ENCODE results near the gene SLC29A3.

SLC29A3 gene

DNA sequence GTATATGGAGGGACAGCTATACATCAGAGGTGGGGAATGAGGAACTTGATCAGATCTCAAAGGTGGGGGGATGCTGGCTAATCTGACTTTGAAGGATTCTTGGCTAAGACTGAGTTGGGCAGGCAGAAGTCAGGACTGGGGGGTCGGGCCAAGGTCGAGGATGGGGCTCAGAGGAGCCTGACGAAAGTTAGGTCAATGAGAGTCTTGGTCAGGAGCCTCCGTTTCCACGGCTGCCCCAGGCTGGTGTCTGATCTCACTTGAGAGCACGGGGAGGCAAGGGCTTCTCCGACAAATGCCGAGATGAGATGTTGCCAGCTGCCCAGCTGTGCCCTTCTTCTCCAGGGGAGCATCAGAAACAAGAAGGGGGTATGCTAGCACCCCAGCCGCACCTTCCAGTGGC, 5.7 kb downstream of the SLC29A3 start:
- DNase-seq (ENCODE audit: low read depth): no peak

DNA sequence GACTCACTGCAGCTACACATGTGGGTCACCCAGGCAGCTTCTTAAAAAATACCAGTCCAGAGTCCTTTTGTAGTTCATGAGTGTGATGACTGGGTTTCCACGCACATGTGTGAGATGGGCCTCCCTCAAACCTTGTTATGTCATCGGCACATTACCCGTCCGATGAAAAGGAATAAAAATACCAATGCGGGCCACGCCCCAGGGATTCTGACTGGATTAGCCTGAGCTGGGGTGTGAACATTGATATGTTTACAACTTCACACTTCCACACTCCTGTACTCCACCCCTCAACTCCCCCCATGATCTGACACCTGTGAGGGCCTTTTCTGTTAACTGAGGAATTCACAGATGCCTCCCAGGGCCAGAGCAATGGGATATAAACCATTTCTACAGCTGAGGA, 6.2 kb downstream of the SLC29A3 start:
- no peak for DNase-seq (ENCODE audit: low read depth)

DNA sequence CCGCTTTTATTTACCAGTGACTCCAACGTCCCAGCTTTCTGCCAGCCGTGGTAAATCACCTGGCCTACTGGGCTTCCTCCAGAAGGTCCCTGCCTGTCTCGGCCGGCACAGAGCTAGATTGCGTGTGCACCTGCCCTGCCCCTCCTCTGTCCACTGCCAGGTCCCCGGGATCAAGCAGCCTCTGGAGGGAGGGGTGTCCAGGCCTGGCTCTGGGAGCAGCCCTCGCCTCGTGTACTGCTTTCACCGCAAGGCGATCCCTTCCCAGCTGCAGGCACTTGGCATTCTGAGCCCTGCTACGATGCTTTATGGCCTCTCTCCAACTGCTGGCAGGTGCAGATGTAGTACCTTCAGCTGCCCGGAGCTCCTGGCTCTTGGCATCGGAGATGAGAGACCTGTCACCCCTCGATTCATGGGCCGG, 7.4 kb downstream of the SLC29A3 start:
- DNase-seq (ENCODE audit: low read depth): no peak

DNA sequence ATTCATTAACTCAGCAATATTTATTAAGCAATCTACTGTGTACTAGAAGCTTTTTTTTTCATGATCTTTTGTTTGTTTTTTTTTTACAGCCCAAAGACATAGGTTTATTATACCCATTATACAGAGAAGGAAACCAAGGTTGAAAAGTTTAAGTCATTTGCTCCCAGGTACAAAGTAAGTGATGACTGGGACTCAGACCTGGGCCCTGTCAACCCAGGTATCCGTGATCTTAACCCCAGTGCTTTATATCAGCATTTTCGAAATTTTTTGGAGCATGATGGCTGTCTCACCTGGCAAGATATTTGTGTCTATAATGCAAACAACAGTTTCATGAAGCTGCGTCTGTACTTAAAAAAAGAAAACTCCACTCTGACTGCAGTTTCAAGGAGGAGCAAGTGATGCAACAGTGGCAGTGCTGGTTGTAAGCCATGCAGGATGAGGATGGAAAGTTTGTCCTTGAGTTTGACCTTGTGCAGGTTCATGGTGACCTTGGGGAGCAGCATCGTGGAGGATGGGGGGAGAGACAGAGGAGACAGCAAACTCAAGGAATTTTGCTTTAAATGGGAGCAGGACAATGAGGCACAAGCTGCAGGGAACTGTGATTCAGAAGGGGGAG, 11.8 kb downstream of the SLC29A3 start:
- no peak for DNase-seq (ENCODE audit: low read depth)

DNA sequence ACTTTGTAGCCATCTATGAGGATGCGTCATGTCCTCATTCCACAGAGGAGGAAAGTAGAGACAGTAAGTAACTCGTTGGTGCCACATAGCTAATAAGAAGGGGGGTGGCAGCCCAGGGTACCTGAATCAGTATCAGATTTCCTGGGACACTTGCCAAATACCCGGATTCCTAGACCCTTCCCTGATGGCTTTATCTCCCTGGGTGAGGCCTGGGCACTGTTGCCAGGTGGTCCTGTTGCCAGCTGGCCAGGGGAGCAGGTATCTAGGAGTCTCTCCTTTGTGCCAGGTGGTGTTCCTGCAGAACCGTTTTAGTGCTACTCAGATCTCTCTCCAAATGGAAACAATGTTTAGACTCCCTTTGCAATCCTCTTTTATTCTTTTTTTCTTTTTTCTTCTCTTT, 12.7 kb downstream of the SLC29A3 start:
- DNase-seq (ENCODE audit: low read depth): no peak

DNA sequence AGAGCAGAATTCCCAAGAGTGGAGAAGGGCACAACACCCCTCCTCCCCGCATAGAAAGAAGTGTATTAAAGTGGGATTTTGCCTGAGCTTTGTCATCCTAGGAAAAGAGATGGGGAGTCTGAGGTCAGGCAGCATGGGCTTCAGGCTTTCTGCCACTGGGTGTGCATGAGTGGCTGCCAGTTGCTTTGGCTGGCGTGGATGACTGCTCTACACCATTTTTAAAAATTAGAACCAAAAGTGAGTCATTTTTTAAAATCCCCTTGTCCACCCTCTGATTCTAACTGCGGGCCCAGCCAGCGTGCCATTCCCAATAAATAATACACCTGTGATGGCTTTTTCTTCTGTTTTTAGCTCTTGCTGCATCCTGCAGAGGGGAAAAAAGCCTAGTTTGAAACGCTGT, 13.4 kb downstream of the SLC29A3 start:
- DNase-seq (ENCODE audit: low read depth): no peak

DNA sequence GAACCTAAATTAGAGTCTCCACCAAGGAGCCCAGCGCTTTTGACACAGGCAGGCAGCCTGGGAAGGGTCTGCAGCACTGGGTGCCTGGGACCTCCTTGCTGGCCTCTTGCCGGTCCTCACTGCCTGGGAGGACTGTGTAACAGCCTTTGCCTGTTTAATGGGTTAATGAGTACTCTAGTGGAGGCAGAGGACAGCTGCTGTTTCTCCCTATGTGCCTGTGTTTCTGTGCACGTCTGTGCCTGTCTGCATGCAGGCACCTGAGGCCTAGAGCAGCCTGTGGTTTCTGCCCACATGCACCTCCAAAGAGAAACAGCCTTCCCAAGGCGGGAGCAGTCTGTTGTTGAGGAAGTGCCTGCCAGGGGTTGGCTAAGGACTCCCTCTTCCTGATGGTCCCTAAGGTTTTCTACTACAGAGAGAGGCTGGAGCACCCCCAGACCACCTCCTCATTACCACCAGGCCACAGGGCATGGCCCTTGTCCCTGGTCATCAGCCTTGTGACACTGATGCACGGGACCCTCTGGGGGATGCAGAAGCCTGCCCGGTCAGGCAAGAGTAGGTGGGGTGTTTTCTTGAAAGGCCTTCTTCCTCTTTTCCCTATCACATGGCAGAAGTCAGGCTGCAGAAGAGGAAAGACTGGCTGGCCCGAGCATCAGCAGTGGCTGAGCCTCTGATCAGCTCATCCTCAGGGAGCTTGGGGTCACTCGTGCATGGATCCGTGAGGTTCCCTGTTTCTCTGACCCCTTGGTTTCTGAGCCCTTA, 14.2 kb downstream of the SLC29A3 start:
- DNase-seq (ENCODE audit: low read depth): no peak

DNA sequence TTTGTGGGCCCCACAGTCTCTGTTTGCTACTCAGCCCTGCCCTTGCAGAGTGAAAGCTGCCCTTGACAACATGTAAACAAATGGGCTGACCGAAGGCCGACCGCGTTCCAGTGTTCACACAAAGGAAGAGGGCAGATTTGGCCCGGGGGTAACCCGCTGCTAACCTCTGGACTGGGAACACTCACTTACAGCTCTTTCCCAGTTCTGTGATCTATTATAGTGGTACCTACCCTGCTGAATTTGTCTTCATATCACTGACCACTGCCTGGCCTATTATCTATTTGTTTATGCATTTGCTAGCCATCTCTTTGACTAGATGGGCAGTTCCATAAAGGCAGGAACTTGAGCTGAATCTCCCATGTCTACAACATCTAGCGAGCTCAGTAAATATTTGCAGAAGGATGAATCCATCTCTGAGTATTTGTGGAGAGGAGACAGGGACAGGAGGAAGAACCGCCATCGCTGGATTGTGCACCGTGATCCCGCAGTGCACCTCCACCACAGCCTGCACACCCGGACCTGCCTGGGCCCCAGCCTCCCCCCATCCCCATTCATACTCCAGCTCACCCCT, 15.2 kb downstream of the SLC29A3 start:
- DNase-seq (ENCODE audit: low read depth): no peak

DNA sequence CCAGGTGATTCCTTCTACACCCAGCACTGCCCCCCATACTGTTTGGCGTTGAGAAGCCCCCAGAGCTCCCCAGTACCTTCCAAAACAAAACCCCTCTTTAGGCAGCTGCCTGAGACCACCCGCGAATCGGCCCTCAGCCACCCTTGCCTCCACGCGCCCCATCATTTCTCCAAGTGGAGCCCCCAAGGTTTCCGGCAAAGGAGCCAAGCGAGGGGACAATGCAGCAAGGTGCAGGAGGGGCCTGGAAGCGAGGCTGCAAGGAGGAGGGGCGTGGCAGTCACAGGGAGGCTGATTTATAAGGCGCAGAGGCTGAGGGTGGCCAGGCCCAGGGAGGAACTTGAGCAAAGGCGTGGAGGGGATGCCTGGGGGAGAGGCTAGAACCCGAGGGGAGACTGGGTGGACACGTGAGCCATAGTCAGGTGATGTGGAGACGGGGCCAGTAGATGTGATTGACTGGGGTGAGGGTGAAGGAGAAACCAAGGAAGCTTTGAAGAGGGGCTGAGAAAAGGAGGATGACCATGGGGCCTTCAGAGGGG, 16.2 kb downstream of the SLC29A3 start:
- DNase-seq (ENCODE audit: low read depth): no peak

DNA sequence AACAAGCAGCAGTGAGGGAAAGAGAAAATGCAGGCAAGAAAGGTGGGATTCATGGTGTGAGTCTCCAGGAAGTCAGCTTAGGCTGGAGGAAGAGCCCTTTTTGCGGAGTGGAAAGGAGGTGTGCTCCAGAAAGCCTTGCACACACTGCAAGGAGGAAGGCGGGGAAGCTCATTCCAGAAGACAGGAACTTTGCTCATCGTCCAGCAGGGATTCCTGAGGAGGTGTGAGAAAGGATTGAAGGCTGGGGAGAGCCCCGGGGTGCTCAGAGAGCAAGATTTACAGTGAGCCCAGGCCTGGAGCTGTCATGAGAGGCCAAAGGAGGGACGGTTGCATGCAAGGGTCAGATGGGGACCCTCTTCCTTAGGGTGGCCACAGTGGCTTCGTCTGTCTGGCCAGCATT, 17.6 kb downstream of the SLC29A3 start:
- DNase-seq (ENCODE audit: low read depth): no peak

DNA sequence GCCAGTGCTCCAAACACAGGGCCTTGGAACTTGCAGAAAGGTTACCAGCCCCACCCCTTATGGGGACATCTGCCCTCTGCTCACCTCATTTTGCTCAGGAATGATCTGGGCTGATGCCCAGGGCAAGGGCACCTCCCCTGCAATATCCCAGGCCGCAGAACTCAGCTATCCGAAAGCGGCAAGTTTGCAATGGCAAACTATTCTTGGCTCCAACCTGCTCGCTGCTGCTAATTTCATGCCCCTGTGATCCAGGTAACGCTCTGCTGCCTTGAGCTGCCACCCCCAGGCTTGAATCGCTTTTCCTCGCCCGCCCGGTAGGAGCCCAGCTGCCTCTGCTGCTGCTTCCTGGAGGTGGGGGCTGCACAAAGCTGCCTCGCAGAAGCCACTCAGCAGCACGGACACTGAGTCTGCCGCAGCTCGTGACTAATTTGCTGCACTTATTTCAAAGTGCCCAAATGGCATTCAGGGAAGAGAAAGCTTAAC, 18.2 kb downstream of the SLC29A3 start:
- DNase-seq (ENCODE audit: low read depth): no peak

DNA sequence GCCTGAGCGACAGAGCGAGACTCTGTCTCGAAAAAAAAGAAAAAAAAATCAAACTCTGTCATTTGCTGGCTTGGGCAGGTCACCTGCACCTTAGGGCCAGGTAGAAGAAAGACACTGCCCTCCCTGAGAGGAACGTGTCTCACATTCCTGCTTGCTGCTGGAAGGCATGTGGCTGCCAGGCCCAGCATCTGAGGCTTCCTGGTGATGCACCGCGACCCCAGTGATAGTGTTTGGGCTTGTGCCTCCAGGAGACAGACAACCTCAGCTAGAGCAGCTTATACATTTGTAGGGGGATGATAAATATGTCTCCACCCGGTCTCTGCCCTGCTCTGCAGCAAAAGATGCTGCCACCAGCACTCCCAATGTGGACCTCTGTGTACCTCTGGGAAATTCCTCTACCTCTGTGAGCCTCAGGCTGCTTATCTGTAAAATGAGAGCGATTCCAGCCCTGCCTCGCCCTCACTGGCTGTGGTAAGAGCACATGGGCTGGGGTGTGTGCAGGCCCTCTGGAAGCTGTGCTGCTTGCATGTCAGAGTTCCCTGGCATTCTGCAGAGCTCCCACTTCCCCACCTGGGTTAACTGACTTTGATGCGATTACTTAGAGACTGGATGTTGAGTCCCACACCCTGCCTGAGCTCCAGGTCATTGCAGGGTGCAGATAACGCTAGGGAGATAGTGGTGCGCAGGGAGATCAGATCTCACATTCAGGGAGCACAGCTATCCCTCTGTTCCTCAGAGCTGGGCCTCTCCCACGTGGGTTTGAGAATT, 19.9 kb downstream of the SLC29A3 start:
- no peak for DNase-seq (ENCODE audit: low read depth)

DNA sequence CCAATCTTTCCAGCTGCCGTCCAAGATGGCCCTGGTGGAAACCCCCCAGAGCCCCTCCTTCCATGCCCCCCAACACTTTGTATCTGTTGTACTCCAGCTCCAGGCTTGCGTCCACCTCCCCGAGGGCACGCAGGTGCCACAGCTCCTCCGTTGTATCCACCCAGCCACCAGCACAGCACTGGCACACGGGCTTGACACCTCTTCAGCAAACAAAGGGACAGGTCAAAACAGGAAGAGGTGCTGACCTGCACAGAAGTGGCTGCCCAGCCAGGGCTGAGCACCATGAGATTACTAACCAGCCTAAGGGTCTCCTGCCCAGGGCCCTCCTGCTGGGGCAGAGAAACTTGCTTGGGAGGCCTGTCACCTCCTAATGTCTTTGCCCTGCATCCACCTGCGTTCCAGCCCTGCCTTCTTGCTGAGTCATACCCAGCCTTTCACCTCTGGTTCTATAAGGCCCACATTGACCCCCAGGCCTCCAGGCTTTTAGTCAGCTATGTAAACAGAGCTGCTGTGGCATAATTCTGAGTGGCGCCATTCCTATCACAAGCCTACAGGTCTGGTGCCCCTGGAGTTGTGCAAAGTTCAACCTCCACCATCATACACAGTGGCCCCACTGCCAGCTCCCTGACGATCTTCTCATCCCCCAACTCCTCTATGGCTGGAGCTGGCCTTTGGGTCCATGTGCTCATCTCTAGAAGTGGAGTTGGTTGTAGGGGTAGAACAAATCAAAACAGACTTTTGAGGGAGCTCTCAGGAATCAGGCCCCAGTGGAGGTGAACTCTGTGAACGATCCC, 20.9 kb downstream of the SLC29A3 start:
- no peak for DNase-seq (ENCODE audit: low read depth)

DNA sequence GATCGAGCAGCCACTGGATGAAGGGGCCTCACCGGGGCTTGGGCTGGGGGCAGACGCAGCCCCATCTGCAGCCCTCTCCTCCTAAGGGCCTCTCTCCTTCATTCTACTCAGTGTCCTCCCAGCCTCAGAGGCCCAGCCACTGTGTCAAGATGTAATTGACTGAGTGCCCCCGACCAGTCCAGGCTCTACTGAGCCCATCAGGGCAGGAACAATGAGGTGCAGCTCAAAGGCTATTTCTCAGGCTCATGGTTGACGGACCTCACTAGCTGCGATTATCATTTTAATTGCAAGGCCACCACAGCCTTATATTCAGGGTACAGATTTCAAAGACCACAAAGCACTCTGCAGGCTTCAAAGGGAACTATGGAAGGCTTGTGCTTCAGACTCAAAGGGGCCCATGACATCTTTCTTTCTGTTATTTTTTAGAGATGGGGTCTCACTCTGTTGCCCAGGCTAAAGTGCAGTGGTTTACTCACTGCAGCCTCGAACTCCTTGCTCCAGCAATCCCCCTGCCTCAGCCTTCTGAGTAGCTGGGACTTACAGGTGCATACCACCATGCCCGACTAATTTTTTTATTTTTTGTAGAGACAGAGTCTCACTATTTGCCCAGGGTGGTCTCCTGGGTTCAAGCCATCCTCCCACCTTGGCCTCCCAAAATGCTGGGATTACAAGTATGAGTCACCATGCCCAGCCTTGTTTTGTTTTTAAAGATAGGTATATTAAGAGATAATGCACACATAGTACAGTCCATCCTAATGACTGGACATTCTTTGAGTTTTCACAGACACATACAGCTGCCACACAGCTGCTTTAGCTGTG, 23.7 kb downstream of the SLC29A3 start:
- DNase-seq (ENCODE audit: low read depth): no peak

DNA sequence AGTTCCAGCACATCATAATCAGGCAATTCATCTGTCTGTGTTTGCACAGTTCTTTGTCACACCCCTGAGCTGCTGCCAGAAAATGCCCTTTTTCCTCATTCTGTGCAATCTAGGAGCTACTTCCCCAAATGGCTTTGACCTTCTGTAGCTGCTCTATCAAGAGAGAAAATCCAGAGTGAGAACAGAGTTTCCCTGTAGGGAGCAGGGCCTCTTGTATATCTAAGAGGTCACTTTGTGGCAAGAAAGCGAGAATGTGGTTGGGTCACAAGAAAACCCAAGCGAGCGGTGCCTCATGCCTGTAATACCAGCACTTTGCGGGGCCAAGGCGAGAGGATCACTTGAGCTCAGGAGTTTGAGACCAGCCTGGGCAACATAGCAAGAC, 24.3 kb downstream of the SLC29A3 start:
- no peak for DNase-seq (ENCODE audit: low read depth)

DNA sequence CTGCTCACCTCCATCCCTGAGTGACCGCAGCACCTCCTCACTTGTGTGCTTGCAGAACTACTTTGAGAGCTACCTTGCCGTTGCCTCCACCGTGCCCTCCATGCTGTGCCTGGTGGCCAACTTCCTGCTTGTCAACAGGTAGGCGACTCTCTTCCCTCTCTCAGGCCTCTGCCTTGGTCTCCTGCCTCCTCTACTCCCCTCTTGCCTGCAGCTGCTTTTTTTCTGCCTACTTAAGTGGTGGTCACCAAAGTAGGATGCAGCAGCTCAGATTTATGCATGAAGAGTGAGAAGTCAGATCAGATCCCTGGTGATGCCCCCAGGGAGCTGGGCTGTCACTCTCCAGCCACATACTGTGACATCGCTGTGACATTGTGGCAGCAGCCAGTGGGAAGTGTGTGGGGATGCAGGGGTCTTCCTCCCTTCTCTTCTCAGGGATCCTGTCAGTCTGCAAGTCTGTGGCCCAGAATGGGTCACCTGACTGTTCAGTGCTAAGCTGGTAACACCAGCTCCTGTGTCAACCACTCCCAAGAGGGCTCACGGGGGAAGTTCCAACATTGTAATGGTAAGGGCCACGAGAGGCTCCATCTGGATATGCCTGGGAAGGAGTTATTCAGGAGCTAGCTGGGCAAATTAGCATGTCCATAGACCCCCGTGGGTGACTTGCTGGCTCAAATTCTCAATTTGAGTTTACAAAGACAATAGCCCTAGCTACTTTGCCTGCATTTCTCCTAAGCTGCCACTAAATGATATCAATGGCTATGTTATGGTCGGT, 25.3 kb downstream of the SLC29A3 start:
- DNase-seq (ENCODE audit: low read depth): no peak

DNA sequence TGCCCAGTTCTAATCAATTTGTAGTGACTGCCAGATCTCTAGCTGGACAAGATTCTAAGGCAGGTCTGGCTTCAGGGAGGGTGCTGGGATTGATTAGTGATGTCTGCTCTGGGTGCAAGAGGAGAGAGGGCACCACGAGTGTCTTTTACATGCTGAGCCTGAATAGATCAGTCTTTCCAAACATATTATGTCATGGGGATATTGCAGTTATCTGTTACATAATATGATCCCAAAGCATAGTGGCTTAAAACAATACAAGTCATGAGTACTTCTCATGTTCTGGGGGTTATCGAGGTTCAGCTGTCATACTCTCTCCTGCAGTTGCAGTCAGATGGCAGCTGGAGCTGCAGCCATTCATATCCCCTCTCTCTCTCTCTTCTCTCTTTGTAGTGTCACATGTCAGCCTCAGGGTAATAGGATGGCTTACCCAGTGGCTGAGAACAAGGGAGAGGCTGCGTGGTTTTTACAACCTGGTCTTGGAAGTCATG, 26.0 kb downstream of the SLC29A3 start:
- no peak for DNase-seq (ENCODE audit: low read depth)

DNA sequence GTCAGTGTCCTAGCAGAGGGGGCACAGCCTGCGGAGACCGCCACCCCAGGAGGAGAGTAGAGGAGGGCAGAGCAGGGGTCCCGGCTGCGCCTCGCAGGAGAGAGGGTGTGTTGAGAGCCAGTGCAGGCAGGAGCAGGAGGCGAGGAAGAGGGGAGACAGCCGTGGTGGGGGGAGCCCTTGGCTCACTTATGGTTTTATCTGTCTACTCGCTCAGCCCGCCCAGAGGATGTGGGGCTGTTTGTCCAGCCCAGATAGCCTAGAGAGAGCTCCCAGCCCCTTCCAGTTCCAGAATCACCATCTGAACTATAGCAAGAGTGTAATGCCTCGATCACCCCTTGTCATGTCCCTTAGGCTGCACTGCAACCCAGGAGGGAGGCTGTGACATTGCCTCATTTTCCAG, 26.6 kb downstream of the SLC29A3 start:
- DNase-seq (ENCODE audit: low read depth): no peak

DNA sequence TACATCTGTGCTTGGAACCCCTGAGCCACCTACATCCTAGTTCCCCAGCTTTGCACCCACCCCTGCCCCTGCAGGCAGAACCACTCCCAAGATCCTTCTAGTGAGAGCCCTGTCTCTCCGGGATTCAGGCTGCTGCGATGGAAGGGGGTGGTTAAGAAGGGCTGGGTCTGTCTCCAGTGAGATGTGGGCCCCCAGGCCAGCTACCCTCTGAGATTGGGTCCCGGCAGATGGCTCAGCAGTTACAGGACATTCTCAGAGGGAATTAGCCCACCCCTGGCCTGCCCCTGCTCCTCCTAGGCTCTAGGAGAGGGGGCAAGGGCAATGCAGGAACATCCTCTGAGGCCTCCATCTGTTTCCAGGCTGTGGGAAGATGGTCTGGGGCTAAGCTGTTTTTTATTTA, 27.7 kb downstream of the SLC29A3 start:
- DNase-seq (ENCODE audit: low read depth): no peak

All from non-pigmented ciliary epithelial cell (primary cell).